SHP77 treated with DMSO at 0.1 percent for 48 hours (cell line): ENCODE data around the gene INSRR.

Source experiments
- DNase-seq: peaks from one replicate; lab custom pipeline; 2025; lab: John Stamatoyannopoulos, UW

Gene INSRR

DNA sequence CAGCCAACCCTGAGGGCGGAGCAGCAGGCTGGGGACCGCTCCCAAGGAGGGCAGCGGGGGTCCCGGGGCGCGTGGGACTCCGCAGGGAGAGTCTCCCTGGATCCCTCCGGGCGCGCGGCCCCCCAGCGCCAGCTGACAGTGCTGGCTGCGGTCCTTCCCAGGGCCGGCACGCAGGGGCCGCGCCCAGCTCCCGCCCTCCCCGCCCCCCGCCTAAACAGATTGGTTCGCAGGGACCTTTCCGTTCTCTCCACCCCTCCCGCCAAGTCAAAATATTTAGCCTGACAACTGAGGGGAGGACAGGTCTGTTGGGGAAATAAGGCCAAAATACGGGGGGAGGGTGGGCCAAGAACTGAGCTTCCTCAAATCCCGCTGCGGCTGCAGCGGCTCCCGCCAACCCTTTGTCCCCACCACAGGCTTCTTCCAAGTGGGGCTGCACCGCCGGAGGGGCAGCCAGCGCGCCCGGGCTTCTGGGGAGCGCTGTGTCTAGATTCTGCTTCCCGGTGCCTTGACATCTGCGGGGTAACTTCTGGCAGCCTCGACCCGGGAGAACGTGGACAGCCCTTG, at the start of gene INSRR:
INSRR (minus strand) TSS at position 159 of the 564 bp plus-strand sequence. CDS start 496 bp downstream, outside the sequence.
- DNase-seq = no peak

GRCh38 chr1:156908541-156908940, 49.6 kb upstream of the INSRR start:
- DNase-seq = no peak

DNA sequence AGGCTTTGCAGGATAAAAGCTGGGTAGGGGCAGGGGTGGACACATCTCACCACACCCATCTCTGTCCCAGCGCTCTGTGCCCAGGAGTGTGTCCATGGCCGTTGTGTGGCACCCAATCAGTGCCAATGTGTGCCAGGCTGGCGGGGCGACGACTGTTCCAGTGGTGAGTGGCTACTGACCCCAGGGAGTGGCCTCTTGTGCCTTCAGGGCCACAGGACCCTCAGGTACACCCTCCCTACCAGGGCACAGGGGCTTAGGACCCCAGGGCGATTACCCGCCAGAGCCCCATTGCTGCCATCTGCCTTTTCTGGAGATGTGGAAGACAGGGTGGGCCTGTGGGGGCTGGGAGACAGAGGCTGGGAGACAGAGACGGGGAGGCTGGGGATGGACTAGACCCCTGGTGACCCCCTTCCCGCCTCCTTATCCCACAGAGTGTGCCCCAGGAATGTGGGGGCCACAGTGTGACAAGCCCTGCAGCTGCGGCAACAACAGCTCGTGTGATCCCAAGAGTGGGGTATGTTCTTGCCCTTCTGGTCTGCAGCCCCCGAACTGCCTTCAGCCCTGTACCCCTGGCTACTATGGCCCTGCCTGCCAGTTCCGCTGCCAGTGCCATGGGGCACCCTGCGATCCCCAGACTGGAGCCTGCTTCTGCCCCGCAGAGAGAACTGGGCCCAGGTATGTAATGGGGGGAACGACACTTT, 47.4 kb upstream of the INSRR start:
- DNase-seq = no peak

- DNase-seq = no peak
These were observed 46.7 kb upstream of the INSRR start for GRCh38 chr1:156905651-156906050.

DNA sequence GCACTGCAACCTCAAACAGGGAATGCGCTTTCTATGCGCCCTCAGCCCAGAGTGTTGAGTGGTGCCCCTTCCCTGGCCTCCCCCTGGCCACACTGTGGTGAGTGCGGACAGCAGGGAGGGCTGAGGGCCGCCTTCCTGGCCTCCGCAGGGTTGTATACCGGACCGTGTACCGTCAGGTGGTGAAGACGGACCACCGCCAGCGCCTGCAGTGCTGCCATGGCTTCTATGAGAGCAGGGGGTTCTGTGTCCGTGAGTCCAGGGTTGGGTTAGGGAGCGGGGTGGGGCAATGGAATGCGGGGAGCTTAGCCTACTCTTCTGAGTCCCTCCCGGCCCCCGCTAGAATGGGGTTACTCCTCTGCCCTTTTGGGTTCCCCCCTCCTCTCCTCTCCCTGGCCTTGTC, 46.3 kb upstream of the INSRR start:
- DNase-seq = no peak

DNA sequence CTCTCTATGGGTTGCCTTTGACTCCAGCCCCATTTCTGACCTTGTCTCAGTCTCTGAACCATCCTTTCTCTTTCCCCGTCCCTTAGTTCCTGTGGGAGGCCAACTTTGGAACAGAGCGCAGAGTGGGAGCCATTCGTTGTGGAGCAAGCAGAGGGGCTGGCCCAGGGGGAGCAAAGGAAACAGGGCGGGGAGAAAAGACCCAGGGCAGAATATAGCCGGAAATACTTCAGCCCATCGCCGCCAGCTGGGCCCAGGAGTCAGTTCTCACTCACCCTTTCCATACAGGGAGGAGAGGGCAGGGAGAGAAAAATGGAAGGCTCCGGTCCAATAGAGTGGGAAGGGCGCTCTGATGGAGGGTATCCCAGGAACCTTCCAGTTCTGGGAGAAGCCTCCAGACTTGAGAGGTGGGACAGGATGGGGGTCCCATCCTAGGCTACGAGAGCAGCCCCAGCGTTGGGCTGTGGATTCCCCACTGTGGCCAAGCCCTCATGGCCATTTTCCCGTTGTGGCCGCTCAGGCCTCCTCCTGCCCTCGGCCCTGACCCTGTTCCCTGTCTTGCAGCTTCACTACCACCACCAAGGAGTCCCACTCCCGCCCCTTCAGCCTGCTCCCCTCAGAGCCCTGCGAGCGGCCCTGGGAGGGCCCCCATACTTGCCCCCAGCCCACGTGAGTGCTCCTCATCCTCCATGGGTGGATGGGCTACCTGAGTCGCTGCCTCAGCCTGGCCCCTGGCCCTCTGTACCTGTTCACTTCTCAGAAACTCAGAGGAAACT, 45.5 kb upstream of the INSRR start:
- DNase-seq = no peak

GRCh38 chr1:156903328-156904091, 44.6 kb upstream of the INSRR start:
- DNase-seq = no peak

DNA sequence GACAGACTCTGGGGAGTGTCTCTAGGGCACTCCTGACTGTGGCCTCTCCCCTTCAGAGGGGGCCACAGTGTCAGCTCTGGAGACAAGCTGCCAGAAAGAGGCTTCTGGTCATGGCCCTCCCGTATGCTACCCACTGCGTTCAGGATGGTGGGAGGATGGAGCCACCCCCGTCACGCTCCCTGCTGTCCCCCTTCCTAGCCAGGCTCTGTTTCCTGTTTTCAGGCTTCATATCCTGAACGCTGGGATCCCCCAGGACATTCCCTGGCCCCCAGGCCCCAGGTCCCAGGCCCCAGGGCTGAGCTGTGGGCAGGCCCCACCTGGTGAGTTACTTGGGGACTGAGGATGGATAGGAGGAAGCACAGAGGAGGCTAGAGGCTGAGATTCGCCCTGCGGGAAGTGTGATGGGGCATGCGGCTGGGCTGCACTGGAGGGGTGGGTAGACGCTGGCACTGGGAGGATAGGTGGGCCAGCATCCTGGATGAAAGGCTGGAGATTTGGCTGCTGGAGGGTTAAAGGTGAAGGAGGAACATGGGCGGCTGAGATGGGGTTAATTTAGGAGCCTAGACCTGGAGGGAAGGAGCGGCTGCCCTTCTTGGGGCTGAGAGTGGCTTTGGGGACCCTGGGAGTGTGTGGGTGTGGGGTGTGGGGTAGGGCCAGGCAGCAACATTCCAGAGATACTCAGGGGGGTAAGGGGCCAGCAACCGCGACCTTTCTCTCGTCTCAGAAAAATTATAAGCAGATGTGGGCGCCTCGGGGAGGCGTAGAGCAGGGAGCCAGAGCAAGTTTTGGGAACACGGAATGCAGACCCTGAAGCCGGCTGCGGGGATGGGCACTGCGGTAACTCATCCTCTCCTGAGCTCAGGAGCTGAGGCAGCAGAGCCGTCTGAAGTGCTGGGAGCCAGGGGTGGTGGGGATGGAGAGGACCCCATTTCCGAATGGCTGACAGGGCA, 43.3 kb upstream of the INSRR start:
- DNase-seq = no peak

DNA sequence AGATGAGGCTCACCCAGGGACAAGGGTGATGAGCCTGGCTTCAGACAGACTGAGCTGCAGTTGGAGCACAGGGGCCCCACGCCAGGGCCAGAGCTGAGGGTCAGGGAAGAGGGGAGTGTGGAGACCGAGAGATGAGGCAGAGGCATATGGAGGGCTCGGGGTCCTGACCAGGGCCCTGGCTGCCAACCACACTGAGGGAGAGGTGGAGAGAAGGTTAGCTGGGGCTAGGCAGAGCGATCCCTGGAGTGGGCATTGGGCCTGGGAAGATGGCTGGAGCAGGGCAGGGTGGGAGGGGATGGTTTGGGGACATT, 42.6 kb upstream of the INSRR start:
- no peak for DNase-seq

GRCh38 chr1:156900896-156901589, 42.1 kb upstream of the INSRR start:
- DNase-seq = no peak

- no peak for DNase-seq
These were observed 41.2 kb upstream of the INSRR start for GRCh38 chr1:156899956-156900718.

DNA sequence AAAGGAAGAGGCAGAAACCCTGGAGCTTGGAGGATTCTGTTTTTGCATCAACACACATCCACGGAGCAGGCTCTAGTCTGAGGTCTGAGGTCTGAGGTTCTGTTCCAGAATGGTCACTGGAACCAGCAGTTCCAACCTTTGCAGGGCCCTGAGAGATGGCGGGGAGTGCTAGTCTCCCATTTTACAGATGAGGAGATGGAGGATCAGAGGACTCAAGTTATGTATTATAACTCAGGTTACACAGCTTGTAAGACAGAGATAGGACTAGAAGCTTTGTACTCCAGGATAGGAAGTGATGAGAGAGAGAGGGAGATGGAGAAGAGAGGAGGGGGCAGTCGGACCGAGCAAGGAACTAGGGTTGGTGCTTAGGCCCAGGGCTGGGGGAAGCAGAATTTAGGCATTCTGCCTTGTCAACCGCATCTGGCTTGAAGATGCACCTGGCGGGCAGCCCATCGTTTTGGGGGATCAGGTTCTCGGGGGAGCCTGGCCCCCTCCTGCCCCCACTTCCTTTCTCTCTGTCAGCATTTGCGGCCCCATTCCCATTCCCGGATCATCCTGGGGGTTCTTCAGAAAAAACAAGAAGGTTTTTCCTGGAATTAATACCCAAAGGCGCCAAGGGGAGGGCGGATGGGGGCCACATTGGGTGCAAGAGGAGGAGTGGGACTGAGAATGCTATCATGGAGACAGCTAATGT, 40.2 kb upstream of the INSRR start:
- no peak for DNase-seq

DNA sequence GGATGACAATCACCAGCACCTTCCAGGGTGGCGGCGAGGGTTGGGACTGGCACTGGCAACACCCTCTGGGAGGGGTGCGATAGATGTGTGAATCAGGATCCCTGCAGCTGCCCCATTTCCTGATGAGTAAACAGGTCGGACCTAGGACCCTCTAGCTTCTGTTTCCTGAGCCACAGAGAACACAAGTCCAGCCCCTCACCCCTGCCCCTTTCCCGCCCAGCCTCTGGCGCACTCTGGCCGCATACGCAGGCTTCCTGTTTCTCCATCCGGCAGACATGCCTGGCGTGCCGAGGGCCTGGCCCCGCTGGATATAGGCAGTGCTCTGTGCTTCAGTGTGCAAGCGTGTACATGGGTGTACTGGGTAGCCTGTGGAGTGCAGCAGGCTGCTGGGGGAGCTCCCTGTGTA, 39.2 kb upstream of the INSRR start:
- DNase-seq = no peak

DNA sequence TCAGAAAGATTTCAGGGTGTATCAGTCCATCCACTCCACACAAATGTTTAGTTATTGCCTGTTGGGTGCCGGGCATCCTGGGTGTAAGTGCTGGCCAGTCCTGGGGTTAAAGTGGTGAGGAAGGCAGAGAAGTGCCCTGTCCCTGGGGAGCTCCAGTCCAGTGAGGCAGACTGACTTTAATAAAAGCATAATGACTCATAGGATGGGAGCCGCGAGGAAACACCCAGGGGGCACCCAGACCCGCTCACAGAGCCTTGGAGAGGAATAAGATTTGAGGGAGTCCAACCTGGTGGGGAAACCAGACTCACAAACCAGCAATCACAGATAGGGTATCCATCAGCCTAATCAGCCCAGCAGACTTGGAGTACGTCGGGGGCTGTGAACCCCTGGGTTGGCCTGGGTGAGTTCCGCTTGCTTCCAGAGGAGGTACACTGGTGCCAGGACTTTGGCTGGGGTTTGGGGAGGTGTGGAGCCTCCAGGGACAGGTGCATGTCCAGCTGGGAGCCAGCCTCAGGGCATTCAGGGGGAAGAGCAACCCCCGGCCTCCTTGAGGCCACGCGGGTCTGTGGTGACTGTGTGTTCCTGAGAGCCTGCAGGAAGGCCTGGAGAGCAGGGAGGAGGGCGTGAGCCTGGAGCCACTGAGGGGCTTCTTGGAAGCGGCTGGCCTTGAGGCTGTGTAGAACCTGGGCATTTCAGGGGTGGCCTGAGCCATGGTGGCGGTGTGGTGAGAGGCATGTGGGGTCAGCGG, 38.3 kb upstream of the INSRR start:
- no peak for DNase-seq

- DNase-seq = no peak
These were observed 37.6 kb upstream of the INSRR start for GRCh38 chr1:156896490-156897033.

DNA sequence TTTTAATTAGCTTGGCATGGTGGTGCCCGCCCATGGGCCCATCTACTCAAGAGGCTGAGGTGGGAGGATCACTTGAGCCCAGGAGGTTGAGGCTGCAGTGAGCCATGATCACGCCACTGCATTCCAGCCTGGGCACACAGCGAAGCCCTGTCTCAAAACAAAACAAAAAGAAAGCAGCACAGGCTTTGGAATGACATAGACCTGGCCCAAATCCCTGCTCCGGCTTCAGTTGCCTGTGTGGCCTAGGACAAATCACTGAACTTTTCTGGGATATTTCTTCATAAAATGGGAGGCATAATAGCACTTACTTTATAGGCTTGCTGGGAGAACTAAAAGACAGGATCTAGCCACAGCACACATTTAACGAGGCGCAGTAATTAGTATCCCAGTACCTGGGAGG, 37.0 kb upstream of the INSRR start:
- no peak for DNase-seq

GRCh38 chr1:156895455-156895812, 36.5 kb upstream of the INSRR start:
- no peak for DNase-seq

DNA sequence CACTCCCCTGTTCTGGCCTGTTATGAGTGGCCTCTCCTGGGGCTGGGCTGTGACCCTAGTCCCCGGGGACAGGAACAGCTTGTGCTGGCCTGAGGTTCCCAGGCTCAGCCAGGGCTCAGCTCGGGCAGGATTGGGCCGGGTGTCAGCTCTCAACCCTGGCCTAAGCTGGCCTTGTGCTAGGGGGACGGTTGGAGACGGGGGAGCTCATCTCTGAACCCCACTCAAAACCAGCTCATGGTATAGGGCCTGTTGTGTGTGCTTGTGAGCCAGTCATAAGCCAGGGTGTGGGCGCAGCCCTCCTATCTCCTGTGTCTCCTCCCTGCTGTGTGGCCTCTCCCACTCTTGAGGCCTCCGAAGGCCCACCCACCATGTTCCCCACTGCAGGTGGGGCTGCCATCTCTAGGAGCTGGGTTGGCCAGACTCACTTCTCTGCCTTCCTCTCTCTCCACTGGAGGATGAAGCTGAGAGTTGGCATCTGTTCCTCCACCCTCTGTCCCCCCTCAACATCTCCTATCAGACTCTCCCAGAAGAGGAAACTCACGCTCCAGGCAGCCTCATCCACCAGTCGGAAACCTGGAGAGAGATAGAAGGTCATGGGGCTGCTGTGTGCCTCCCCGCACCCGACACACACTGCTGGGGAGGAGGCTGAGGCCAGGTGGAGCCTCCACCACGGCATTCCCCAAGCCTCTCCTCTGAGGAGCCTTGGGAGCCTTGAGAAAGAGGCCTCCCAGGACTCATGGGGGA, 36.0 kb upstream of the INSRR start:
- no peak for DNase-seq
